ENCODE data around the gene FRG1. TPM values are rescaled to one million over a fixed set of nuclear protein-coding genes. Genes with fewer than 3 reads are reported as not detected.
"Not testable (repeated sequence)": the region's sequence is repeated elsewhere in the genome, so short reads cannot be mapped to it uniquely, and the experiment has no call there.

Gene FRG1
- 74.4 and 80.8 TPM in 2 replicates for polyA plus RNA-seq (2013)

DNA sequence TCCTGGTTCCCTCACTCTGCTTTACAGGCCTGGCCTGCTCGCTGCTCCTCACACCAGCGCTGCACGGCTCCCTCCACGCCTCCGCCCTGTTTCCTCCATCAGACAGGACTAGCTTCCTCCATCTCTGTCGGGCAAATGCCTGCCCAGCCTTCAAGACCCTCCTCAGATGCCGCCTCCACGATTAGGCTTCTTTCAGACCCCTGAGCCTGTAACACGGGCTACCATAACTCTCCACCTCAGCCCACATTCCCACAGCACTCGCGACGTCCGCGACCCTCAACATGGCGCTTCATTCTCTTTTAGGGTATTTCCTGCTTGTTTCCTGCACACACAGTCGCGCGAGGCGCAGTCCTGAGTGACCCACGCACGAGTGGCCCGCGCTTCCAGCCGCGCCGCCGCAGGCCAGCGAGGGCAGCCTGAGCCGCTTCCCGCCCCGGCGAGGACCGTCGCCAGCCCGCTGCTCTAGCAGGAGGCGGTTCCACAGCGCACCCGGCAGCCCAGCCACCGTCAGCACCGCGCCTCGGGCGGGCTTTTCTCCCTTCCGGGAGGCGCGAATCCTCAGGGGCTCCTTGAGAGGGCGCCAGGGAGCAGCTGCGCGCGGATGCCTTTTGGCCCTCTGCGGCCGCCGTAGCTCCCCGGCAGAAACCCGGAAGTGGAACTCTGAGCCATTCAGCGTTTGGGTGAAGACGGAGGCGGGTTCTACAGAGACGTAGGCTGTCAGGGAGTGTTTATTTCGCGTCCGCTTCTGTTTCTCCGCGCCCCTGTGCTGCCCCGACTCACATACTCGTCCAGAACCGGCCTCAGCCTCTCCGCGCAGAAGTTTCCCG, at the start of gene FRG1:
TSS of gene FRG1 (plus strand) at position 695 of the 827 bp plus-strand sequence. CDS start 138 bp downstream, outside the sequence.
- H3K27me3 ChIP-seq (ENCODE audit: insufficient read depth, low read length): no peaks in the 10 kb centered on the region
- no peak within 1 kb of the TSS for H2BK120ac ChIP-seq (ENCODE audit: insufficient read depth, low read length, poor library complexity)
- H3K9ac ChIP-seq (ENCODE audit: low read length): peak within 1 kb of the TSS; percentile 99
- H3K4ac ChIP-seq (ENCODE audit: low read depth, low read length): peak within 1 kb of the TSS; percentile 52
- H3K79me1 ChIP-seq (ENCODE audit: low read length): peaks cover 8% of the 10 kb centered on the region
- H4K8ac ChIP-seq (ENCODE audit: low read depth, low read length): peak within 1 kb of the TSS; percentile 96
- H4K12ac ChIP-seq (ENCODE audit: low read depth, low read length): peak within 1 kb of the TSS; percentile 88
- DNase-seq: peak; percentile 92 to 97
- H3K4me1 ChIP-seq (ENCODE audit: control insufficient read depth in 1 of 2, insufficient read depth in 2 of 2, low read length in 2 of 2): no peaks in the 10 kb centered on the region
- H3K23ac ChIP-seq (ENCODE audit: low read length): no peak within 1 kb of the TSS
- H4K91ac ChIP-seq (ENCODE audit: low read depth, low read length): peak within 1 kb of the TSS; percentile 92
- WGBS (ENCODE audit: extremely low coverage, insufficient coverage, insufficient read length): no CpG with 5 or more reads among the region's 70 CpGs
- no peaks in the 10 kb centered on the region for H3K9me3 ChIP-seq (ENCODE audit: insufficient read depth, low read depth, low read length)
- H3K14ac ChIP-seq (ENCODE audit: low read length): peak within 1 kb of the TSS; percentile 92
- peaks cover 7% of the 10 kb centered on the region for H3K79me2 ChIP-seq (ENCODE audit: control insufficient read depth, insufficient read depth, low read length, poor library complexity)
- no peak within 1 kb of the TSS for H2BK12ac ChIP-seq (ENCODE audit: low read length)
- peak within 1 kb of the TSS; percentile 98 for H3K4me3 ChIP-seq (ENCODE audit: low read depth, low read length)
- peak within 1 kb of the TSS; percentile 90 for H3K27ac ChIP-seq (ENCODE audit: low read depth, low read length)
- peak within 1 kb of the TSS; percentile 98 for H2AFZ ChIP-seq (ENCODE audit: insufficient read depth, low read length, poor library complexity)
- H3K18ac ChIP-seq (ENCODE audit: low read length): peak within 1 kb of the TSS; percentile 81
- no peak within 1 kb of the TSS for H2AK5ac ChIP-seq (ENCODE audit: low read length)
- H3K36me3 ChIP-seq (ENCODE audit: control insufficient read depth in 1 of 2, insufficient read depth in 2 of 2, low read length in 2 of 2): peaks cover 0 to 1% of the 10 kb centered on the region in 2 experiments
- H3K4me2 ChIP-seq (ENCODE audit: low read length): peak within 1 kb of the TSS; percentile 79
- peak within 1 kb of the TSS; percentile 36 for H2BK5ac ChIP-seq (ENCODE audit: low read depth, low read length, poor library complexity)

DNA sequence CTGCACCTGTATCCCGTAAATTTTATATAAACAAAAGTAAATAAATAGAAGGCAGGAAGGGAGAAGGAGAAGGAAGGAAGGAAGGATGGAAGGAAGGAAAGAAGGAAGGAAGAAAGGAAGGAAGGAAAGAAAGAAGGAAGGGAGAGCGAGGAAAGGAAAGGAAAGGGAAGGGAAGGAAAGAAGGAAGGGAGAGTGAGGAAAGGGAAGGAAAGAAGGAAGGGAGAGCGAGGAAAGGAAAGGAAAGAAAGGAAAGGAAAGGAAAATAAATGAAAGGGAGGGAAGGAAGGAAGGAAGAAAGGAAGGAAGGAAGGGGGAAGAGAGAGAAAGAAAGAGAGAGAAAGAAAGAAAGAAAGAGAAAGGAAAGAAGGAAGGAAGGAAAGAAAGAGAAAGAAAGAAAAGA, 43.0 kb upstream of the FRG1 start:
- peaks cover 2% of the 10 kb centered on the region for H3K9me3 ChIP-seq (ENCODE audit: insufficient read depth, low read depth, low read length)
- no peaks in the 10 kb centered on the region for H3K79me2 ChIP-seq (ENCODE audit: control insufficient read depth, insufficient read depth, low read length, poor library complexity)
- no peak overlapping the region for H4K8ac ChIP-seq (ENCODE audit: low read depth, low read length)
- H3K4me1 ChIP-seq (ENCODE audit: control insufficient read depth in 1 of 2, insufficient read depth in 2 of 2, low read length in 2 of 2): no peaks in the 10 kb centered on the region
- H3K27me3 ChIP-seq (ENCODE audit: insufficient read depth, low read length): no peaks in the 10 kb centered on the region
- no peak overlapping the region for H3K9ac ChIP-seq (ENCODE audit: low read length)
- no peak for DNase-seq
- no peak overlapping the region for H3K4ac ChIP-seq (ENCODE audit: low read depth, low read length)
- no peak overlapping the region for H2BK5ac ChIP-seq (ENCODE audit: low read depth, low read length, poor library complexity)
- no peak overlapping the region for H2BK120ac ChIP-seq (ENCODE audit: insufficient read depth, low read length, poor library complexity)
- H3K4me3 ChIP-seq (ENCODE audit: low read depth, low read length): no peak overlapping the region
- no peaks in the 10 kb centered on the region for H3K36me3 ChIP-seq (ENCODE audit: control insufficient read depth in 1 of 2, insufficient read depth in 2 of 2, low read length in 2 of 2)
- H3K27ac ChIP-seq (ENCODE audit: low read depth, low read length): no peak overlapping the region
- no peak overlapping the region for H3K18ac ChIP-seq (ENCODE audit: low read length)
- no peaks in the 10 kb centered on the region for H3K79me1 ChIP-seq (ENCODE audit: low read length)
- no peak overlapping the region for H3K4me2 ChIP-seq (ENCODE audit: low read length)
- H3K23ac ChIP-seq (ENCODE audit: low read length): no peak overlapping the region
- WGBS (ENCODE audit: extremely low coverage, insufficient coverage, insufficient read length): 97% methylated on average over 1 of the region's 3 CpGs
- no peak overlapping the region for H4K12ac ChIP-seq (ENCODE audit: low read depth, low read length)
- H2AK5ac ChIP-seq (ENCODE audit: low read length): no peak overlapping the region
- no peak overlapping the region for H2AFZ ChIP-seq (ENCODE audit: insufficient read depth, low read length, poor library complexity)
- H4K91ac ChIP-seq (ENCODE audit: low read depth, low read length): no peak overlapping the region
- H2BK12ac ChIP-seq (ENCODE audit: low read length): no peak overlapping the region
- H3K14ac ChIP-seq (ENCODE audit: low read length): no peak overlapping the region

DNA sequence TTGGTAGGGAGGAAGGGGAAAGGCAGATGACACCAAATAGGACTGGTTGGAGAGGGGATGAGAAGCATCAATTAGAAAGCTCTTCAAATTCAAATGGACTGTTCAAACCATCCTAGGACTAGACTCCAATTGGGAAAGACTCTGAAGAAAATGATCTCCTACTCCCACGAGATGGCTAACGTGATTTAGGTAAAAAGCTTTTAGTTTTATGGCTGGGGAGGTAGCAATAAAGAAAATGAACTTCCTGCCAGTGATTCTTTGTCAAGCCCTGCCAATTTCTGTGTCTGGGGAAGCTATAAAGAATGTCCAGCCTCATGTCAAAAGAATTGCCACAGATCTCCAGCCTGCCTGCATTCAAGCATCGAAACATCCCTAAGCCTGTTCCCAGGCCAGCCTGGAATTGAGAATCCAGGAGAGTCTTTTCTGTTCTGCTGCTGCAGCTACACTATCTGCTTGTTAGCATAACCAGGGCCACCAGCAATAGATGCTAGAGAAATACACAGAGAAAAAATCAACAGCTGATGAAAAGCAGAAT, 41.1 kb upstream of the FRG1 start:
- H3K4ac ChIP-seq (ENCODE audit: low read depth, low read length); H2BK120ac ChIP-seq (ENCODE audit: insufficient read depth, low read length, poor library complexity); H3K36me3 ChIP-seq (ENCODE audit: control insufficient read depth in 1 of 2, insufficient read depth in 2 of 2, low read length in 2 of 2); H2AFZ ChIP-seq (ENCODE audit: insufficient read depth, low read length, poor library complexity); H3K79me1 ChIP-seq (ENCODE audit: low read length); H2BK12ac ChIP-seq (ENCODE audit: low read length); H2BK5ac ChIP-seq (ENCODE audit: low read depth, low read length, poor library complexity); H2AK5ac ChIP-seq (ENCODE audit: low read length); H3K23ac ChIP-seq (ENCODE audit: low read length); H3K27me3 ChIP-seq (ENCODE audit: insufficient read depth, low read length); H3K9me3 ChIP-seq (ENCODE audit: insufficient read depth, low read depth, low read length); H3K14ac ChIP-seq (ENCODE audit: low read length); H3K27ac ChIP-seq (ENCODE audit: low read depth, low read length); H4K12ac ChIP-seq (ENCODE audit: low read depth, low read length); H3K9ac ChIP-seq (ENCODE audit: low read length); H3K4me1 ChIP-seq (ENCODE audit: control insufficient read depth in 1 of 2, insufficient read depth in 2 of 2, low read length in 2 of 2); H3K4me3 ChIP-seq (ENCODE audit: low read depth, low read length); DNase-seq; H3K18ac ChIP-seq (ENCODE audit: low read length); H4K91ac ChIP-seq (ENCODE audit: low read depth, low read length); H3K4me2 ChIP-seq (ENCODE audit: low read length); H3K79me2 ChIP-seq (ENCODE audit: control insufficient read depth, insufficient read depth, low read length, poor library complexity); H4K8ac ChIP-seq (ENCODE audit: low read depth, low read length): not testable (repeated sequence)
- WGBS (ENCODE audit: extremely low coverage, insufficient coverage, insufficient read length): no CpG with 5 or more reads among the region's 3 CpGs

DNA sequence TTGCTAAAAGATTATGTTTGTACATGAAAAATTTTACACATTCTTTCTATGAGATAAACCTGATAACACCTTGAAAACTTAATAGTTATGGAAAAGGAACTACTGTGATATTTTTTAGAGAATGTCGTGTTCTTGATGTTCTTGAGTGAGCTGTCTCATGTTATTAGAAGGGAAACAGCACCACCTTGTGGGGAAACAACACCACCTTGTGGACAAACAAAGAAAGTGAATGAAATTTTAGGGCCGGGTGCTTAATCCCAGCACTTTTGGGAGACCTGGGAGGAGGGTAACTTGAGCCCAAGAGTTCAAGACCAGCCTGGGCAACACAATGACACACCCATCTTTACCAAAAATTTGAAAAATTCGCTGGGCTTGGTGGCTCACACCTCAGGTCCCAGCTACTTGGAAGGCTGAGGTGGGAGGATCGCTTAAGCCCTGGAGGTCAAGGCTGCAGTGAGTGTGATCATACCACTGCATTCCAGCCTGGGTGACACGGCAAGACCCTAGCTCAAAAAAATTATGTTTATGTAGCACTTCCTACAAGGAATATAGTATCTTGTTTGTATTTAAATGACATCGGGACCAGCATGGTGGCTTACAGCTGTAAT, 36.1 kb upstream of the FRG1 start:
- not testable (repeated sequence) for H3K79me2 ChIP-seq (ENCODE audit: control insufficient read depth, insufficient read depth, low read length, poor library complexity); H3K18ac ChIP-seq (ENCODE audit: low read length); H3K9me3 ChIP-seq (ENCODE audit: insufficient read depth, low read depth, low read length); H3K9ac ChIP-seq (ENCODE audit: low read length); H3K4me2 ChIP-seq (ENCODE audit: low read length); H2BK12ac ChIP-seq (ENCODE audit: low read length); H3K23ac ChIP-seq (ENCODE audit: low read length); H3K14ac ChIP-seq (ENCODE audit: low read length); H3K27ac ChIP-seq (ENCODE audit: low read depth, low read length); H3K27me3 ChIP-seq (ENCODE audit: insufficient read depth, low read length); H2AFZ ChIP-seq (ENCODE audit: insufficient read depth, low read length, poor library complexity); H3K36me3 ChIP-seq (ENCODE audit: control insufficient read depth in 1 of 2, insufficient read depth in 2 of 2, low read length in 2 of 2); H2AK5ac ChIP-seq (ENCODE audit: low read length); H3K79me1 ChIP-seq (ENCODE audit: low read length); H4K91ac ChIP-seq (ENCODE audit: low read depth, low read length); H3K4me1 ChIP-seq (ENCODE audit: control insufficient read depth in 1 of 2, insufficient read depth in 2 of 2, low read length in 2 of 2); H4K8ac ChIP-seq (ENCODE audit: low read depth, low read length); H2BK5ac ChIP-seq (ENCODE audit: low read depth, low read length, poor library complexity); H3K4me3 ChIP-seq (ENCODE audit: low read depth, low read length); H2BK120ac ChIP-seq (ENCODE audit: insufficient read depth, low read length, poor library complexity); H4K12ac ChIP-seq (ENCODE audit: low read depth, low read length); H3K4ac ChIP-seq (ENCODE audit: low read depth, low read length)
- peak; percentile 37 to 78 for DNase-seq
- WGBS (ENCODE audit: extremely low coverage, insufficient coverage, insufficient read length): no CpG with 5 or more reads among the region's 6 CpGs
